Retinal pigment epithelial cell (primary cell): ENCODE data around the gene TCTA.
A peak's percentile ranks its signal among the peaks of the same experiment; 100 is the strongest.

Source experiments
- DNase-seq: peaks from one replicate; pipeline ENCODE4 v3.0.0-alpha.2; 2010; ENCODE audit warnings: low read depth
- H3K4me3 ChIP-seq: 2 replicates; pipeline ENCODE4 v1.5.1; 2011; ENCODE audit warnings: mild to moderate bottlenecking, low read length, control low read depth, moderate library complexity
- CTCF ChIP-seq: conservative IDR thresholded peaks from 2 replicates; pipeline ENCODE4 v1.5.1; 2011; ENCODE audit warnings: low read depth, low read length, control low read depth, inconsistent platforms

Gene TCTA

GRCh38 chr3:49410846-49411534 lies 1.2 kb upstream of the TCTA start:
- no peak for TF ChIP-seq CTCF
- H3K4me3 ChIP-seq: peak overlapping the region; percentile 77
- DNase-seq: no peak

GRCh38 chr3:49411535-49411967 lies 672 bp upstream of the TCTA start:
- TF ChIP-seq CTCF: no peak
- no peak for DNase-seq
- H3K4me3 ChIP-seq: peak overlapping the region; percentile 77

- peak overlapping the region; percentile 76 for H3K4me3 ChIP-seq
- DNase-seq: no peak
- no peak for TF ChIP-seq CTCF
These were observed 562 bp downstream of the TCTA start for GRCh38 chr3:49412632-49413337.

GRCh38 chr3:49413338-49413734 lies 1.1 kb downstream of the TCTA start:
- no peak for TF ChIP-seq CTCF
- DNase-seq: no peak
- H3K4me3 ChIP-seq: peak overlapping the region; percentile 76

- H3K4me3 ChIP-seq: no peak overlapping the region
- no peak for TF ChIP-seq CTCF
- DNase-seq: no peak
These were observed 2.5 kb downstream of the TCTA start for GRCh38 chr3:49414753-49415152.

GRCh38 chr3:49415931-49416601 lies 3.8 kb downstream of the TCTA start:
- no peak for TF ChIP-seq CTCF
- DNase-seq: no peak
- no peak overlapping the region for H3K4me3 ChIP-seq
